IPS DF 19.7 (cell line): Measurements from ENCODE around the gene TBRG4.

Source experiments
- DNase-seq: peaks from one replicate; pipeline ENCODE4 v3.0.0-alpha.2; 2013; ENCODE audit warnings: low read depth, low spot score

TBRG4 gene

DNA sequence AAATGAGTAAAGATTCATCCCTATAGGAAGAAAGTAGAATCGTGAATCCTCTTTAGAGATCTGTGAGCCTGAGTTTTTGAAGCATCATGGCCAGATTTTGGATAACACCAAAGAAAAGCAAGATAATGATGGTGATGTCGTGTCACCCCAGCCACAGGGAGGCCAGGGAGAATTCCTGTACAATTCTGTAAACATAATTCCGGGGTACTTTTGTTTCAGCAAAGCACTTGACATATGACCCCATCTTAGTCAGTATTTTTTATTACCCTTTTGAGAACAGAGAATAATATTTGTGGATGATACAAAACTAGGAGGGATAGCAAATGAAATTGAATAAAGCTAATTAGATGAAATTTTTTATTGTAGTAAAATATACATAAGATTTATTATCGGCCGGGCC is 56.5 kb downstream of the TBRG4 start:
- no peak for DNase-seq

DNA sequence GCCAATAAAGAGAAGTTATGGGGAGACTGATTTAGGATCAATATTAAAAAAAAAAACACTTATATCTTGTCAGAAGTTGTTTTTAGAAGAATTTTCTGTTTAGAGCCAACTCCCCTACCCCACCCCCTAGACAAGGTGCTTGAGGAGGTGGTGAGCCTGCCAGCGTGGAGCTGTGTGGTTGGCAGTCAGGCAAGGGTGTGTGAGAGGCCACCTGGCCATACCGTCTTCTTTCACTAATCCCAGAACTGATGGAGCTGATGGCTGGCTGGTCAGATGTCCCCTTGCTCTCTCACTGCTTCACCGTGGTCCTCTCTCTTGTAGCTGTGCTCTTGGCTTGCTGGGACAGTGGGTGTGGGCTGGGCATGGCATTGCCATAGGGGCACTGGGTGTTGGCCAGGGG is 57.1 kb downstream of the TBRG4 start:
- DNase-seq = no peak

DNA sequence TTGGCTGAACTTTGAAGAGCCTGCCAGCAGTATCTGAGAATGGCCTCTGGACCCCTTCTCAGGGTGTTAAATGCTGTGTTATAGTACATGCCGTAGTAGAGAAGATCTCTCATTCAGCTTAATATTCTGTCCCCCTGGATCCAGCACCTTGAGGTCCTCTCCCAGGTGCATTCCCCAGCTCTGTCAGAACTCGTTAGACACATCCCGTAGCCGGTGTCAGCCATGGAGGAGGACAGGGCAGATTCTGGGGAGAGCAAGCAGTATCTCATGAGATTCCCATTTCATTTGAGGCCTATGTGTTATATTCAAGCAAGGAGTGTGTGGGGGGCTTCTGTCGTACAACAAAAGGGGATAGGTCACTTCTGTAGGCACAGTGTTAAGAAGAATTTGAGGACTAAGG is 57.6 kb downstream of the TBRG4 start:
- no peak for DNase-seq

DNA sequence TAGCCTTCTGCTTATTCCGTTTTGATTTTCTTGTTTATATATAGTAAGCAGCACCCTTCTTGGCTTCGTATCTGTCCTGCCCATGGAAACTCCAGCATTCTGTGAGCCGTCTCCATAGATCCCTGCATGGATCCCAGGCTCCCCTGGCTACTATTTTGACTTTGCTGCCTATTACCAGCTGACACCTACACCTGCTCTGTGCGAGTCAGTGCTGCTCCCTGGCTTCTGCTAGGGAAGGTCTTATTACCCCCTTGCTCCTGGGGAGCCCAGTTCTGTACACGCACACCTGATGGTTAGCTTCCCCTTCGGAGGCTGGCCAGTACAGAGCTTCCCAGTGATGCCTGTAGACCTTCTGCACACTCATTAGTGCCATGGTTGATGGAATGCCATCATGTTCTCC is 58.1 kb downstream of the TBRG4 start:
- no peak for DNase-seq

DNA sequence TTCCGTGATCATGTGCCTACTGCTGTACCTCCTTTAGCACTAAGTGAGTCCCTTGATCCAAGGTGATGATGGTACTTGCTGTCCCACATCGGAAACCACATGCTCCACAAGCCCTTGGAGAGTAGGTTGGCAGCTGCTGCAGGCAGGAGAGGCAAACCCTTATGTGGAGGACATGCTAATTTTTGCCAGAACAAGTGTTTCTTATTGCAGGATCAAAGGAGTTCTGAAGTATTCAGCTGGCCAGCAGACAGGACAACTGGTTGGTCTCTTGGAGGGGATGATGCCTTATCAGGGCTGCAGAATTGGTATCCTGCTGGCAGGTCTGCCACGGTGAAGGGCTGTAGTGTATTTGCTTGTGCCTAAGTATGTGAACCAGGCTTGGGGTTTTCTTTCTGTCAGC is 59.5 kb downstream of the TBRG4 start:
- no peak for DNase-seq

DNA sequence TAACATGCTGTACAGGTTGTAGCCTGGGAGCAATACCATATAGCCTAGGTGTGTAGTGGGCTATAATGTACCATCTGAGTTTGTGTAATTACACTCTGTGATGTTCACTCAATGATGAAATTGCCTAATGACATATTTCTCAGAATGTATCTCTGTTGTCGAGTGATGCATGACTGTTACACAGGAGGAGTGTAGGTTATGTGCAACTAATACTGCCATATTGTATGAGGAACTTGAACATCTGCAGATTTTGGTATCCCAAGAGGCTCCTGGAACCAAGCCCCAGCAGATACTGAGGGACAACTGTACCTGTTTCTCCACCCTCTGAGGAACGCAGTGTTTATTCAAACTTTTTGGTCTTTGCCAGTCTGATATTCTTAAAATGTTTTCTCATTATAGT is 61.3 kb downstream of the TBRG4 start:
- DNase-seq = no peak
